ENCODE data around the gene LRRC72.

GRCh38 chr7:16511314-16511713, 15.3 kb upstream of the LRRC72 start:
- TF ChIP-seq POLR2A (IDR thresholded peaks at IDR 0.05; ENCODE audit: low read length), result no peak
- no peak for TF ChIP-seq GATA1 (IDR thresholded peaks at IDR 0.05; ENCODE audit: low read depth, low read length)

Measured in erythroblast (primary cell).